DOHH2 (cell line): ENCODE data around the gene DIDO1.

Source experiments
- CTCF ChIP-seq: fragments of 200-600 bp; sonication (generic); IDR thresholded peaks from one replicate; pipeline ENCODE4 v1.5.1; 2014; ENCODE audit warnings: antibody characterized with exemption, mild to moderate bottlenecking, low read depth, low read length; ENCODE audit not compliant: poor library complexity, severe bottlenecking
- EZH2phosphoT487 ChIP-seq: fragments of 200-600 bp; sonication (generic); IDR thresholded peaks from 2 replicates; pipeline ENCODE4 v1.6.1; 2017; ENCODE audit warnings: borderline replicate concordance, mild to moderate bottlenecking, antibody characterized with exemption, low read length, moderate library complexity, mixed read lengths

DNA sequence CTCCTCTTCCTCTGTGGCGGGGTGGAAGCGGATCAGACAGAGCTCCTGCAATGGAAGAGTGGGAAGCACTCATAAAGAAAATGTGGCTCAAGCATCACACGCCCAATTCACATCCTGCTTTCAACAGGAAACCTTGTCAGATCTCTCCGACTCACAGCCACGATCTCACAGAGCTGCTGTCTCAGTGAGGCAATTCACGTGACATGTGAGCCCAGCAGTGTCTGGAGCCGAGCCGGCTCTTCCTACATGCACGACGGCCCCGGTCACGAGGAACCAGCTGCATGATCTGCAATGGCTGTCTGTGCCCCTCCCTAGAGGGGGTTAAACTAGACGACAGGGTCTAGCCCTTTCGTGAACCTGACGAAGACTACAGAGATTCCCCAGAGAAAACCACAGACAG is 35.2 kb downstream of the DIDO1 start:
- TF ChIP-seq CTCF (no peak), EZH2phosphoT487 (no peak)
